NCI-H2171 (cell line): Measurements from ENCODE around the gene PFKFB4.
A peak's percentile ranks its signal among the peaks of the same experiment; 100 is the strongest.

Experiments
- DNase-seq: peaks from one replicate; lab custom pipeline; 2025; lab: John Stamatoyannopoulos, UW

The PFKFB4 gene

GRCh38 chr3:48556796-48557626 is at the start of gene PFKFB4:
Gene PFKFB4, minus strand, starts transcription at chr3:48556803. Its CDS starts 26 bp downstream, at chr3:48556777.
- peak; percentile 89 for DNase-seq

GRCh38 chr3:48601622-48601994 is 45.0 kb upstream of the PFKFB4 start:
- no peak for DNase-seq

- DNase-seq: no peak
These were observed 44.4 kb upstream of the PFKFB4 start for GRCh38 chr3:48600711-48601621.

GRCh38 chr3:48599509-48600285 is 43.1 kb upstream of the PFKFB4 start:
- DNase-seq: no peak

DNA sequence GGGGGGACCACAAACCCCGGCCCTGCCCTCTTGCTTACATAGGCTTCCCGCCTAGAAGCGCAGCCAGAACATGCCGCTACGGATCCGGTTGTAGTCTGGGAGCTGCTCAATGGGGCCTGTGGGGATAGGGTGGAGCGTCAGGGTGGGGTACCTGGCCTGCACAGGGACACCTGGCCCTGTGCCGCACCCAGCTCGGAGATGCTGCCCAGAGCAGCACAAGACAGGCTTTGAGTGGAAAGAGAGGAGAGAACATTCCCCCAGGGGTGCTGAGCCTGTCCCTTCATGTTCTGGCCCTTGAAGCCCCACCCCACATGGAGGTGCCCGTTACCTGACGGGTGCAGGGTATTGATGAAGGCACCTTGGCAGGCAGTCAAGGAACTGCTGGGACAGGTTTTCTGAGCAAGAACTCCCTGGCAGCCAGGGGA is 42.5 kb upstream of the PFKFB4 start:
- no peak for DNase-seq

DNA sequence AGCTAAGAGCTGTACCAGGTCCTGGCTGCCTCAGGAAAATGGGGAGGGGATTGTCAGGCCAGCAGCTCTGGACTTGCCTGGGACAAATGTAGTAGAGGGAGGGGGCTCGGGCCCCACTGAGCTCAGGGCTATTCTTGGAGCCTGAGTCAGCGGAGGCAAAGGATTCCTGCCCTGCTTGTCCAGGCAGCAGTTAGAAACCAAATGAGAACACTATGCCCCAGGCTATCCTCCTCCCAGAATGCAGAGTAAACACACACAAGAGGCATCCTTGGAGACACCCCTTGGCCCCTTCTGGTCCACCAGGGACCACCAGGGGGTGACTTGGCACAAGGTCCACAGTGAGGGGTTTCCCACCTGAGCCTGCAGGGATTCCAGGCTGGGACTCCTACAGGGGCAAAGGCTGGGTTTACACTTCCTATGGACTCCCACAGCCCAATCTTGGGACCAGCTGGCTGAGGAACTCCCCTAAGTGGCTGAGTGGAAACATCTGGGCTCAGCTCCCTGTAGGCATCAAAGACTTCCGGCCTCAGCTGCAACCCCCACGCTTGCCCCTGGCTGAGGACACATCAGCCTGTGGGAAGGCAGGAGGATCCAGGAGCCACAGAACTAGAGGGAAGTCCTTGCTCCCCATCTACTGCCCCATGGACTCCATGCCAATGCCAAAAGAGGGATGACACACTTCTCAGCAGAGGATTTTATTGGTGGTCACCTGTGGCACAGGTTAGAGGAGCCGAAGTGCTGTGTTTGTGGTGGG is 41.9 kb upstream of the PFKFB4 start:
- no peak for DNase-seq

- no peak for DNase-seq
These were observed 40.8 kb upstream of the PFKFB4 start for GRCh38 chr3:48597408-48597800.

DNA sequence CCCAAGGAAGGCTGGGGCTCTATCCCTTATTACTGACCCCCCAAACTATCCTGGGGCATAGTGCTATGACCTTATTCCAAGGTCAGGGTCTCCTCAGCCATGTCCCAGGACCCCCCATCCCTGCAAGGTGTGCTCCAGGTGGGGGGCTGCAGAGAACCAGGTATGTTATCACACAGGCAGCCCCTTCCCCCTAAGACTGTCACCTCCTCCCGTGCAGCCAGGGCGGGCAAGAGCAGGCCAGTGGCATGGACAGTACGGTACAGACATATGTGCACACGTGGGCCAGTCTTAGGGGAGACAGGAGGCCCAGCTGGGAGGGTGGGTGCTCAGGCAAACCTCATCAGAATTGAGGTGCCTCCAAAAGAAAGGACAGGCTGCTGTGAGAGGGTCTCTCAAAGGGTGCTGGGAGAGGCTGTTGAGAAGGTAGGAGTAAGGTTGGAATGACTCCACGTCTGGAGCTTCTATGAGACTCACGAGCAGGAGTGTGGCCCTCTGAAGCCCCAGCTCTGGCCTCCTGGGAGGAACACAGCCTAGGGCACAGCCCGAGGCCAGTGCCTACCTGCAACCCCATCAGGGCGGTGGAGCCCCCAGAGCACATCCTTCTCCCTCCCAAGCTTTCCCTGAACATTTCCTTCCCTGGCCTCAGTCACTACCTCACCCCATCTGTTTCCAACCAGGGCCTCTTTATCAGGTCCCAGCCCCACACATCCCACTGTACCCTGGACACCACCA is 40.2 kb upstream of the PFKFB4 start:
- DNase-seq: no peak

GRCh38 chr3:48596157-48596556 is 39.6 kb upstream of the PFKFB4 start:
- DNase-seq: no peak

GRCh38 chr3:48595526-48596121 is 39.0 kb upstream of the PFKFB4 start:
- no peak for DNase-seq

- DNase-seq: no peak
These were observed 38.5 kb upstream of the PFKFB4 start, which contains the start of gene COL7A1 for GRCh38 chr3:48595075-48595525. Gene COL7A1, minus strand, starts transcription at chr3:48595329. Its CDS starts 170 bp downstream, at chr3:48595159.

DNA sequence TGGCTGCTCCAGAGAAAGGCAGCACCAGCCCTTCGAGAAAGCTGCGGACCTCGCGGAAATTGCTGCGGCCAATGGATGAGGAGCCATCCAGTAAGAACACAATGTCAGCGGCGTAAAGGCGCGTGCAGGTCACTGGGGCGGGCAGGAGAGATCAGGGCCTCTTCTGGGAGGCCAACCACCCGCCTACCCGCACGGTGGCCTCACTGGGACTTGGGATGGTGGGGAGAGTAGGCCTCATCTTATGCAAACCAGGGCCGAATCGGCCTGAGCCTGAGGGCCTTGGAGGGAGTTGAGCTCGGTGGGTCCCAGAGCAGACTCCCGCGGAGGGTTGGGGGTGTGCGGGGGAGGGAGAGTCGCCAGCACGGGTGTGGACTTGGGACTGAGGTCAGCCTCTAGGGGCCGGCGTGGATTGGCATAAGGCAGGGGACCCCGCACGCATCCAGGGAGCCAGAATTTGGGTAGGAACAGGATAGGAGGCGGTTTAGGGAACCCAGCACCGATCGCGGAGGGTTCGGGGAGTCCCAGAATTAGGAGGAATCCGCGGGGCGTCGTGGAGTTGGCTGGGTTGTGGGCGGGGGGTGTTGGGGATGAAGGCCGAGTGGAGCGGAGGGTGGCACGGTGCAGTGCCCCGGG is 37.9 kb upstream of the PFKFB4 start:
- no peak for DNase-seq

- DNase-seq: no peak
These were observed 36.7 kb upstream of the PFKFB4 start for GRCh38 chr3:48593337-48593736.

- DNase-seq: no peak
These were observed 36.0 kb upstream of the PFKFB4 start for GRCh38 chr3:48592519-48593087.

DNA sequence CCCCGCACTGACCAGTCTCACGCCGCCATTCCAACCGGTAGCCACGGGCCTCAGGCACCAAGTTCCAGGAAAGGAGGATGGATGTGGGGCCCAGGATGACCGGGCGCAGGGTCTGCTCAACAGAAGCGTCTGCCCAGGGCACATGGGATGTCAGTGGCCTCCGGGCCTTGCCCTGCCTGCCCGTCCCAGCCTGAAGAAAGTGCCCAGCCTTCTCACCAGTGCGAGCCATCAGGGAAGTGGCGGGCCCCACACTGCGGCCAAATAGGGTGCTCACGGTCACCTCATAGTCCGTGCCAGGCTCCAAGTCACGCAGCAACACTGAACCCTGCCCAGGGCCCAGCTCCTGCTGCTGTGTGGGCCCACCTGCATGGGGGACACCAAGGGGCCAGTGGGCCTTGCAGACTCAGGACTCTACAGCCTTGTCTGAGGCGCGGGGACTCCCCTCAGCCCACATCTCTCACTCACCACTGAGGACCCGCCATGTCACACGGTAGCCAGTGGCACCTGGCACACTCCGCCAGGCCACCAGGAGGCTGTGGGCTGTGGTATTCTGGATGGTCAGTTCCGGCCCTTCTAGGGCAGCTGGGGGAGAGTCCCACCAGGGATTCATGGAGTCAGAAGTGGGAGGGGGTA is 35.4 kb upstream of the PFKFB4 start:
- DNase-seq: no peak

DNA sequence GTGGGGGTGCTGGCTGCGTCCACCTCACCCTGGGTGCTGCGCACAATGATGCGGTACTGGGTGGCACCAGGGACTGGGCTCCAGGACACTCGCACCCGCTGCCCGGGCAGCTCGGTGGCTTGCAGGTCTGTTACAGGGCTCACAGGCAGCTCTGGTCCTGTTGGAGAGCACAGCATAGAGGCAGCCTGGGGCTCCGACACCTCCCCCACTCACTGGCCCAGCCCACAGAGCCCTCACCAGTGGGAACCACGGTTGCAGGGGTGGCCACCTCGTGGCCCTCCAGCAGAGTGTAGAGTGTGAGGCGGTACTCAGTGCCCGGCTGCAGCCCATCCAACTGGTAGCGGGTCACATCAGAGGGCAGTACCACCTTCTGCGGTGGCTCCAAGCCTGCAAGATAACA is 34.8 kb upstream of the PFKFB4 start:
- DNase-seq: no peak

DNA sequence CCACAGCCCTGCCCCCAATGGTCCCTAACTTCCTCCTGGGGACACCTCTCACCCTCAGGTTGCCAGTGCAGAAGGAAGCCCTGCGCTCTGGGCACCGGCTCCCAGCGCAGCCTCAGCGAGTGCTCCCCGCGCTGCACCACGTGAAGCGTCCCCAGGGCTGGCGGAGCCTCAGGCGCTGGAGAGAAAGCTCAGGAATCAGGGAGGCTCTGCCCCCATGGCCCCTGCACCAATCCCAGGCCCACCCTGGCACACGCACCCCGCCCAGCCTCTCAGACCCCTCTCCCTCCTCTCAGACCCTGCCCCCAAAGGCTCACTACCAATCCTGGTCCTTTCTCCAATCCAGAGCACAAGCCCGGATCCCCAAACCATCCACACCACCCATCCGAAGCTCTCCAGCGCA is 31.6 kb upstream of the PFKFB4 start:
- DNase-seq: no peak

GRCh38 chr3:48587686-48588085 is 31.1 kb upstream of the PFKFB4 start:
- DNase-seq: no peak

GRCh38 chr3:48585411-48585810 is 28.8 kb upstream of the PFKFB4 start:
- DNase-seq: no peak
